22Rv1 (cell line): ENCODE data around the gene TNS3.

Experiments used
- H3K27ac ChIP-seq: fragments of 450-650 bp; 2 replicates; pipeline ENCODE4 v1.5.1; 2017
- ZFX ChIP-seq: fragments of 450-650 bp; IDR thresholded peaks from 2 replicates; pipeline ENCODE4 v1.6.1; 2017; ENCODE audit warnings: antibody characterized with exemption, borderline replicate concordance
- TF ChIP-seq, protein P1 (sequence below): fragments of 450-650 bp; IDR thresholded peaks from 2 replicates; pipeline ENCODE4 v1.5.1; 2017; ENCODE audit warnings: mild to moderate bottlenecking

Gene TNS3

GRCh38 chr7:47549916-47550315, 32.0 kb downstream of the TNS3 start:
- no peak overlapping the region for H3K27ac ChIP-seq
- no peak for TF ChIP-seq ZFX

DNA sequence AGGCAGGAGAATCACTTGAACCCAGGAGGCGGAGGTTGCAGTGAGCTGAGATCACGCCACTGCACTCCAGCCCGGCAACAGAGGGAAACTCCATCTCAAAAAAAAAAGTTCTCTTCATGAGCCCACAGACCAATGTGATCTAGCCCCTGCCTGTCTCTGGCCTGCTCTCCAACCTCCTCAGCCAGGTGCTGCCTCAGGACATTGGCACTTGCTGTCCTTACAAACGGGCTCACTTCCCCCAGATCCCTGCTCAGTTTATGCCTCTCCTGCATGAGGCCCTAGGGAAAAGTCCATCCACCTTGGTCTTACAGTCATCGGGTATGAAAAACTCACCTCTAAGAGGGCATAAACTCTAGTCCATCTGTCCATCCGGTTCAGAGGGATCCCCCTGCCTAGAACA, 32.5 kb downstream of the TNS3 start:
- no peak overlapping the region for H3K27ac ChIP-seq
- TF ChIP-seq ZFX: no peak
- TF ChIP-seq, protein P1, sequence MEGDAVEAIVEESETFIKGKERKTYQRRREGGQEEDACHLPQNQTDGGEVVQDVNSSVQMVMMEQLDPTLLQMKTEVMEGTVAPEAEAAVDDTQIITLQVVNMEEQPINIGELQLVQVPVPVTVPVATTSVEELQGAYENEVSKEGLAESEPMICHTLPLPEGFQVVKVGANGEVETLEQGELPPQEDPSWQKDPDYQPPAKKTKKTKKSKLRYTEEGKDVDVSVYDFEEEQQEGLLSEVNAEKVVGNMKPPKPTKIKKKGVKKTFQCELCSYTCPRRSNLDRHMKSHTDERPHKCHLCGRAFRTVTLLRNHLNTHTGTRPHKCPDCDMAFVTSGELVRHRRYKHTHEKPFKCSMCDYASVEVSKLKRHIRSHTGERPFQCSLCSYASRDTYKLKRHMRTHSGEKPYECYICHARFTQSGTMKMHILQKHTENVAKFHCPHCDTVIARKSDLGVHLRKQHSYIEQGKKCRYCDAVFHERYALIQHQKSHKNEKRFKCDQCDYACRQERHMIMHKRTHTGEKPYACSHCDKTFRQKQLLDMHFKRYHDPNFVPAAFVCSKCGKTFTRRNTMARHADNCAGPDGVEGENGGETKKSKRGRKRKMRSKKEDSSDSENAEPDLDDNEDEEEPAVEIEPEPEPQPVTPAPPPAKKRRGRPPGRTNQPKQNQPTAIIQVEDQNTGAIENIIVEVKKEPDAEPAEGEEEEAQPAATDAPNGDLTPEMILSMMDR: no peak

- TF ChIP-seq ZFX: no peak
- TF ChIP-seq, protein P1: no peak
- no peak overlapping the region for H3K27ac ChIP-seq
Measured at GRCh38 chr7:47548546-47548945, 33.4 kb downstream of the TNS3 start.

- H3K27ac ChIP-seq: no peak overlapping the region
- TF ChIP-seq, protein P1: no peak
- no peak for TF ChIP-seq ZFX
Measured at GRCh38 chr7:47546733-47547494, 35.0 kb downstream of the TNS3 start.

DNA sequence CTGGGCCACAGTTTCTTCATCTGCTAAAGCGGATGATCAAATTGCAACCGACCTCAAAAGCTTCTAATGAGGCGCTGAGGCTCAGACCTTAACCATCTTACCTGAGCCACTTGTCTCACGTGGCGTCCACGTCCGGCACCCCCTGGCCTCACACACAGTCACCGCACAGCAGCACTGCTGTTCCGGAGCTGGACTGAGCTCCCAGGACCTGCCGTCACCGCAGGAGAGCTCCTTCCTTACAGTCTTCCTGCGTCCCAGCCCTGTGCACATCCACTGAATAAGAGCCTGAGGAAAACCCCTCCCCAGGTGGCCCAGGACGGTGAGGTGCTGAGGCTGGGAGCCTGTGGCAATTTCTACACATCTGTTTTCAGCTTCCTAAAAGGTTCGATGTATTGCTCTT, 35.7 kb downstream of the TNS3 start:
- TF ChIP-seq, protein P1: no peak
- TF ChIP-seq ZFX: no peak
- no peak overlapping the region for H3K27ac ChIP-seq

DNA sequence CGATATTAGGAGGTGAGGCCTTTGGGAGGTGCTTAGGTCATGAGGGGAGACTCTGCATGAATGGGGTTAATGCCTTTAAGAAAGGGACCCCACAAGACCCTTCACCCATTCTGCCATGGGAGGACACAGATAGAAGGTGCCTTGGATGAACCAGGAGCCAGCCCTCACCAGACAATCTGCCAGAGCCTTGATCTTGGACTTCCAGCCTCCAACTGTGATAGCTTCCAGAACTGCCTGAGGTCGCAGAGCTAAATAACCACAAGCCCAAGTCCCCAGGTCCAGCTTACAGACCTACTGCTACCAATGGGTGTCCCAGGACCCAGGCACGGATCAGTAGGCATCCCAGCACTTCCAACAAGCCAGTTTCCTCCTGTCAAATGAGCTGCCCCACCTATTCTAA, 37.5 kb downstream of the TNS3 start:
- TF ChIP-seq ZFX: no peak
- TF ChIP-seq, protein P1: no peak
- H3K27ac ChIP-seq: no peak overlapping the region

GRCh38 chr7:47543714-47544113, 38.2 kb downstream of the TNS3 start:
- no peak overlapping the region for H3K27ac ChIP-seq
- no peak for TF ChIP-seq ZFX
- TF ChIP-seq, protein P1: no peak

DNA sequence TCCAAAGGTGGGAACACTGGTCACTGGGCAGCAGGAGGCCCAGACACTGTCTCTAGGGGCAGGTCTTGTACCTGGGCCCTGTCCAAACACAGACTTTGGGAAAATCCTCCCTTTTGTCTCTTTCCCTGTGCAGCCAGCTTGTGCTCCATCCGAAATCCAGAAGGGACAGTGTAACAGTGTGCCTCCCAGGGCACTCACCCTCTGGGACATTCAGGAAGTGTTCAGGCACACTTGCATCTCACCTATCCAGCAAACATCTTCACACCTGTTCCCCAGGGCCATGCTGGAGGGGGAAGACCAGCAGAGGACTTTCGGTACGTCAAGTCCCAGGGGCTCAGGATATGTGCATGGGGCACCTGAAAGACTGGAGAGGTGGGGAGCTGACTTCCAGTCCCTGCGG, 38.9 kb downstream of the TNS3 start:
- TF ChIP-seq ZFX: no peak
- TF ChIP-seq, protein P1: no peak
- no peak overlapping the region for H3K27ac ChIP-seq
